Measurements from ENCODE around the gene DLG2.
"Not testable (repeated sequence)": the region's sequence is repeated elsewhere in the genome, so short reads cannot be mapped to it uniquely, and the experiment has no call there.

Gene DLG2

GRCh38 chr11:85407648-85408047, 219.5 kb downstream of the DLG2 start:
- no peak for DNase-seq (ENCODE audit: low read depth in 1 of 2, low spot score in 1 of 2)
- Histone ChIP-seq H3K27ac (replicated peaks) (no peak overlapping the region), H3K4me3 (replicated peaks; ENCODE audit: insufficient read depth, low read length) (no peak overlapping the region), H3K27me3 (ENCODE audit: insufficient read depth, poor library complexity, severe bottlenecking) (no peaks in the 10 kb centered on the region)
- TF ChIP-seq CTCF (IDR thresholded peaks at IDR 0.05; ENCODE audit: insufficient read depth, low read length) (no peak), SPI1 (IDR thresholded peaks at IDR 0.05; ENCODE audit: borderline replicate concordance, low read depth) (no peak), POLR2AphosphoS5 (IDR thresholded peaks at IDR 0.05; ENCODE audit: low read depth) (no peak), GABPA (IDR thresholded peaks at IDR 0.05; ENCODE audit: low read depth) (no peak)
- TF ChIP-seq, protein P1, sequence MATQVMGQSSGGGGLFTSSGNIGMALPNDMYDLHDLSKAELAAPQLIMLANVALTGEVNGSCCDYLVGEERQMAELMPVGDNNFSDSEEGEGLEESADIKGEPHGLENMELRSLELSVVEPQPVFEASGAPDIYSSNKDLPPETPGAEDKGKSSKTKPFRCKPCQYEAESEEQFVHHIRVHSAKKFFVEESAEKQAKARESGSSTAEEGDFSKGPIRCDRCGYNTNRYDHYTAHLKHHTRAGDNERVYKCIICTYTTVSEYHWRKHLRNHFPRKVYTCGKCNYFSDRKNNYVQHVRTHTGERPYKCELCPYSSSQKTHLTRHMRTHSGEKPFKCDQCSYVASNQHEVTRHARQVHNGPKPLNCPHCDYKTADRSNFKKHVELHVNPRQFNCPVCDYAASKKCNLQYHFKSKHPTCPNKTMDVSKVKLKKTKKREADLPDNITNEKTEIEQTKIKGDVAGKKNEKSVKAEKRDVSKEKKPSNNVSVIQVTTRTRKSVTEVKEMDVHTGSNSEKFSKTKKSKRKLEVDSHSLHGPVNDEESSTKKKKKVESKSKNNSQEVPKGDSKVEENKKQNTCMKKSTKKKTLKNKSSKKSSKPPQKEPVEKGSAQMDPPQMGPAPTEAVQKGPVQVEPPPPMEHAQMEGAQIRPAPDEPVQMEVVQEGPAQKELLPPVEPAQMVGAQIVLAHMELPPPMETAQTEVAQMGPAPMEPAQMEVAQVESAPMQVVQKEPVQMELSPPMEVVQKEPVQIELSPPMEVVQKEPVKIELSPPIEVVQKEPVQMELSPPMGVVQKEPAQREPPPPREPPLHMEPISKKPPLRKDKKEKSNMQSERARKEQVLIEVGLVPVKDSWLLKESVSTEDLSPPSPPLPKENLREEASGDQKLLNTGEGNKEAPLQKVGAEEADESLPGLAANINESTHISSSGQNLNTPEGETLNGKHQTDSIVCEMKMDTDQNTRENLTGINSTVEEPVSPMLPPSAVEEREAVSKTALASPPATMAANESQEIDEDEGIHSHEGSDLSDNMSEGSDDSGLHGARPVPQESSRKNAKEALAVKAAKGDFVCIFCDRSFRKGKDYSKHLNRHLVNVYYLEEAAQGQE (IDR thresholded peaks at IDR 0.05; ENCODE audit: insufficient replicate concordance, low read depth), result no peak

GRCh38 chr11:85406841-85407240, 220.3 kb downstream of the DLG2 start:
- H3K4me3 ChIP-seq (replicated peaks; ENCODE audit: insufficient read depth, low read length), result no peak overlapping the region
- H3K27ac ChIP-seq (replicated peaks), result no peak overlapping the region
- no peak for TF ChIP-seq SPI1 (IDR thresholded peaks at IDR 0.05; ENCODE audit: borderline replicate concordance, low read depth)
- TF ChIP-seq, protein P1 (IDR thresholded peaks at IDR 0.05; ENCODE audit: insufficient replicate concordance, low read depth), result no peak
- no peak for DNase-seq (ENCODE audit: low read depth in 1 of 2, low spot score in 1 of 2)
- H3K27me3 ChIP-seq (ENCODE audit: insufficient read depth, poor library complexity, severe bottlenecking), result no peaks in the 10 kb centered on the region

- TF ChIP-seq SPI1 (IDR thresholded peaks at IDR 0.05; ENCODE audit: borderline replicate concordance, low read depth), result no peak
- no peak for TF ChIP-seq POLR2AphosphoS5 (IDR thresholded peaks at IDR 0.05; ENCODE audit: low read depth)
- TF ChIP-seq GABPA (IDR thresholded peaks at IDR 0.05; ENCODE audit: low read depth), result no peak
- TF ChIP-seq CTCF (IDR thresholded peaks at IDR 0.05; ENCODE audit: insufficient read depth, low read length), result no peak
- TF ChIP-seq, protein P1 (IDR thresholded peaks at IDR 0.05; ENCODE audit: insufficient replicate concordance, low read depth), result no peak
- Histone ChIP-seq H3K27ac (replicated peaks) (no peak overlapping the region), H3K4me3 (replicated peaks; ENCODE audit: insufficient read depth, low read length) (no peak overlapping the region), H3K27me3 (ENCODE audit: insufficient read depth, poor library complexity, severe bottlenecking) (no peaks in the 10 kb centered on the region)
- DNase-seq (ENCODE audit: low read depth in 1 of 2, low spot score in 1 of 2), result no peak
These were observed 220.8 kb downstream of the DLG2 start for GRCh38 chr11:85406316-85406715.

- not testable (repeated sequence) for DNase-seq (ENCODE audit: low read depth in 1 of 2, low spot score in 1 of 2); H3K27me3 ChIP-seq (ENCODE audit: insufficient read depth, poor library complexity, severe bottlenecking); H3K4me3 ChIP-seq (replicated peaks; ENCODE audit: insufficient read depth, low read length); H3K27ac ChIP-seq (replicated peaks)
These were observed 231.6 kb downstream of the DLG2 start for GRCh38 chr11:85395515-85396055.
